HG02678 (cell line): ENCODE data around the gene KIF9.
"Not testable (repeated sequence)": the region's sequence is repeated elsewhere in the genome, so short reads cannot be mapped to it uniquely, and the experiment has no call there.

Experiments used
- ATAC-seq: cut with Tn5 transposase; IDR thresholded peaks from one replicate; pipeline ENCODE4 v1.9.1; 2021; ENCODE audit warnings: mild to moderate bottlenecking, moderate library complexity; ENCODE audit not compliant: unreplicated experiment

Gene KIF9

DNA sequence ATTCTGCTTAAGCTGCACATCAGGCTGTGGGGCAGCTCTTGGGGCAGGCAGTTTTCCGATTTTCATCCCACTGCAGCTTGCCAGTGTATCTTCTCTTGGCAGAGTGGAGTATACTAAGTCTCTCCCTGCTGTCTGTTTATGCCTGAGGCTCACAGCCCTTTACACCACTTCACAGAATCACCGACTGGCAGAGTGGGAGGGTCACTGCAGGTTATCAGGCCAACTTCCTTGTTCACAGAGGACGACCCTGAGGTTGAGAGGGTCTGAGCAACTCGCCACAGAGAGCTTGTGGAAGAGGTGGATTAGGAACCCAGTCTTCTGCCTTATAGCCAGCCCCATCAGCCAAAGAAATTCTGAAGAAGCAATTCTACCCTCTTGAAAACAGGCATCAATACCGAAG lies 30.9 kb downstream of the KIF9 start:
- no peak for ATAC-seq

DNA sequence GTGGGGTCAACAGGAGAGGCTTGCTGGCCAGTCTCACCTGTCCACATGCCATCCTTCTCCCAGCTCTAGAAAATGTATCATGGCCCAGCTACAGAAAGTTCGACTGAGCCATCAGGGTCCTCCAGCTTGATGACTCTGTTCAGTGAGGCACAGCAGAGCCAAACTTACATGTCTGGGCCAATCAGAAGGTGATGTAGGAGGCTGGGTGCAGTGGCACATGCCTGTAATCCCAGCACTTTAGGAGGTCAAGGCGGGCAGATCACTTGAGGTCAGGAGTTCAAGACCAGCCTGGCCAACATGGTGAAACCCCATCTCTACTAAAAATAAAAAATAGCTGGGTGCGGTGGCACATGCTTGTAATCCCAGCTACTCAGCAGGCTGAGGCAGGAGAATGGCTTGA lies 31.5 kb downstream of the KIF9 start:
- ATAC-seq = not testable (repeated sequence)

- no peak for ATAC-seq
Measured at GRCh38 chr3:47250309-47251060, 32.1 kb downstream of the KIF9 start.

GRCh38 chr3:47247131-47248064 lies 35.2 kb downstream of the KIF9 start:
- no peak for ATAC-seq

DNA sequence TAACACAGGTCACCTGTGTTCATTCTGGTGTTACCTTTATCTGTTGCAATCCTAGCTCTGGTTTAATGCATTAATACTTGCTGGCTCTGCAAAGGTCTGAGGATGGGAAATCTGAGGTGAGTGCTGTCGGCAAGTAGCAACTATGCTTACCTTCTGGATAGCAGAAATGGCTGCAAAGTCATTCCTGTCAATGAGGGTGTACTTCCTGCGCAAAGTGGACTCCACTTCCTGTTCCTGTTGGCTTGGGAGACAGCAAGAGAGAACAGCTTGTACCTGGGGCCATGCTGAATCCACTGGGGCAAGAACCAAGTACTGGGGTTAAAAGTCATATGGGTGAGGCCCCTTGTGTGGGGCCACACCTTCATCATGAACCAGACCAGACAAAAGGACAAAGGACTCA lies 37.3 kb downstream of the KIF9 start:
- ATAC-seq = no peak

- ATAC-seq = no peak
Measured at GRCh38 chr3:47244531-47245100, 38.0 kb downstream of the KIF9 start.

GRCh38 chr3:47243419-47244147 lies 39.0 kb downstream of the KIF9 start:
- ATAC-seq = no peak

DNA sequence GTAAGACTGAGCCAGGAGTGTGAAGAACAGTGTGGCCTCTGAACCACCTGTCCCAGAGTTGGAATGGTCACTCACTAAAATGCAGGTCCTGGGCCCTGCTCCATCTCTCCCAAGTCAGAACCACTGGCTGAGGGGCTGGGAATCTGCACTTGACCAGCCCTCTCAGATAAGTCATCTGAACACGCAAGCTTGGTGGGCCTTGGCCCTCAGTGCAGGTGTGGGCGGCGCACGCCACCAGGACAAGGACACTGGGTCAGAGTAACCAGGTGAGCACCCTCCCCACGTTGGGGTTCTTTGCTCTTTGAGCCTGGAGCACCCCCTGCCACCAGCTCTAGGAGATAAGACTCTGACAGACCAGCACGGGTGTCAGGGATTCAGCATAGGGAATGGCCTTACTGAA lies 42.7 kb downstream of the KIF9 start:
- ATAC-seq = no peak

DNA sequence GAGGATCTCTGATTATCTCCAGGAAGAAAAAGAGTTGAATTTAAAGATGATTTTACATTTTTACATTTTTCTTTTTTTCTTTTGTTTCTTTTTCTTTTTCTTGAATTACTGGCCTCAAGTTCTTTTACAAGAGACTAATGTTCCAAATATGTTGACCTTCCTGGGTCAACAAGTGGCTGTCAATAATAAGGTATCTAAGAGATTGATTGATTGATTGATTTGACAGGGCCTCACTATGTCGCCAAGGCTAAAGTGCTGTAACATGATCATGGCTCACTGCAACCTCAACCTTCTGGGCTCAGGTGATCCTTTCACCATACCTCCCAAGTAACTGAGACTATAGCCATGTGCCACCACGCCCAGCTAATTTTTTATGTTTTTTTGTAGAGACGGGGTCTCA lies 44.6 kb downstream of the KIF9 start:
- no peak for ATAC-seq

DNA sequence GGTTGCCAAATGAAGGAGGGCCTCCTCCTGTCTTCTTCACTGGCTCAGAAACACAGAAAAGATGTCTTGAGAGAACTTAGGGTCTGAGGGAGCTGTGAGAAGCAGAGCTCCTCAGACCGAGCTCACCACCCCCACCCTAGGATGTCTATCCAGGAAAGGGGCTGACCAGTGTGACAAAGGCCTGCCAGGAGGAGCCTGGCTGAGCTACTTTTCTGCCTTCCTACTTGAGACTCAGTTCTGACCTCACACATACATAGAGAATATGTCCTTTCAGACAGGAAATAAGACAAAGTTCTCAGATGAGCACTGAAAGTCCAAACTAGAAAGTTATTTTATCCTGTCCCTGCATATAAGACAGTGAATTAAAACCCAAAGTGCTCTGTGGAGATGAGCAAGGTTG lies 54.5 kb downstream of the KIF9 start:
- peak; percentile 39 for ATAC-seq

GRCh38 chr3:47227678-47228077 lies 54.9 kb downstream of the KIF9 start:
- peak; percentile 53 for ATAC-seq

DNA sequence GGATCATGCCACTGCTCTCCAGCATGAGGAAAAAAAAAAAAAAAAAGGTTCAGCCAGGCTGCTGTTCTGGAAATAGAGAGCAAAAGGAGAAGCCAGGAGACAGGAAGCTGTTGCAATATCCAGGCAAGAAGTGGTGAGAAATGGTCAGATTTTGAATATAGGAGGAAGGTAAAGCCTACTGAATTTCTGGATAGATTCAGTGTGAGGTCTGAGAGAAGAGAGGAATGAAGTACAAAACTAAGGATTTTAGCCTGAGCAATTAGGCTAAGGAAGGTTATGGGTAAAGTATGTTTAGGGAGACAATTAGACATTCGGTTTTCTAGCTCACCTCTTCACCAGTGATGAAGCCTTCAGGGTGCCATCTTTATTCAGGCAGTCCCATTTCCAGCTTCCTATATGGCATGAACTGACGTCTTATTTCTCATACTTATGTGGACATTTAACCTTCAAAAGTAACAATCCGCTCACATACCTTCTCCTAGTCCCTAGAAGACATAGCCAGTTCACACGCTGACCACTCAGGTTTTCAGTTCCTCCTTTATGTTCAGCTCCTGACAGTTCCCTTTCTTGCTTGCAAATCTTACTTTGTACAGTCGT lies 57.2 kb downstream of the KIF9 start:
- ATAC-seq = peak; percentile 68

GRCh38 chr3:47223755-47224154 lies 58.8 kb downstream of the KIF9 start:
- no peak for ATAC-seq

- ATAC-seq = no peak
Measured at GRCh38 chr3:47221798-47222197, 60.8 kb downstream of the KIF9 start.

- no peak for ATAC-seq
Measured at GRCh38 chr3:47210863-47211405, 71.7 kb downstream of the KIF9 start.

DNA sequence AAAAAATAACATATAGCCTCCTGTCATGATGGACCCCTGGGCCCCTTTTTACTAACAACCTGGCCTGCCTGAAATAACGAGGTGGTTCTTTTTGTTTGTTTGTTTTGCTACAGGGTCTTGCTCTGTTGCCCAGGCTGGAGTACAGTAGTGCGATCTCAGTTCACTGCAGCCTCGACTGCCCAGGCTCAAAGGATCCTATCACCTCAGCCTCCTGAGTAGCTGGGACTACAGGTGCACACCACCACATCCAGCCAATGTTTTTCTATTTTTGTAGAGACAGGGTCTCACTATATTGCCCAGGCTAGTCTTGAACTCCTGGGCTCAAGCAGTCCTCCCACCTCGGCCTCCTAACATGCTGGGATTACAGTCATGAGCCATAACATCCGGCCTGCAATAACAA lies 76.6 kb downstream of the KIF9 start:
- ATAC-seq = not testable (repeated sequence)

GRCh38 chr3:47204875-47205274 lies 77.7 kb downstream of the KIF9 start:
- ATAC-seq = no peak

- ATAC-seq = no peak
Measured at GRCh38 chr3:47202542-47202941, 80.1 kb downstream of the KIF9 start.

DNA sequence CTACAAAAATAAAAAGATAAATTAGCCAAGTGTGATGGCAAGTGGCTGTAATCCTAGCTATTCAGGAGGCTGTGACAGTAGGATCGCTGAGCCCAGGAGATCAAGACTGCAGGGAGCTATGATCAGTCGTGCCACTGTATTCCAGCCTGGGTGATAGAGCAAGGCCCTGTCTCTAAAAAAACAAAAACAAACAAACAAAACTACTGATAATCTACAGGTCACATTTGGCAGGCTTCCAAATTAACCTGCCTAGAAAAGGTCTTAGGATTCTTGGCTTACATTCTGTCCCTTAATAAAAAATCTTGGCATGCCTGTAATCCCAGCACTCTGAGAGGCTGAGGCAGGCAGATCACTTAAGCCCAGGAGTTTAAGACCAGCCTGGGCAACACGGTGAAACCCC lies 85.3 kb downstream of the KIF9 start:
- ATAC-seq = no peak

DNA sequence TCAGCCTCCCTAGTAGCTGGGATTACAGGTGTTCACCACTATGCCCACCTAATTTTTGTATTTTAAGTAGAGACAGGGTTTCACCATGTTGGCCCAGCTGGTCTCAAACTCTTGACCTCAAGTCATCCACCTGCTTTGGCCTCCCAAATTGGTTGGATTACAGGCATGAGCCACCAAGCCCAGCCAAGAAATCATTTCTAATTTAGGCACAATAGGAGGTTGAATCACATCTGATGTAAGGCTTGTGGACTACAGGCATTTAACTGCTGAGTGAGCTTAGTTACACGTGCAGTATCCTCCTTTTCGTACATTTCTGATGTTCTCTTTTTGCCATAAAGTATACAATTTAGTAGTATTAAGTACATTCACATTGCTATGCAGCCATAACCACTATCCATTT lies 87.6 kb downstream of the KIF9 start:
- no peak for ATAC-seq
